Activated B cell treated with CpG ODN at 0.5 μM for 24 hours (primary cell): ENCODE data around the gene SLC26A4. TPM values are rescaled to one million over a fixed set of nuclear protein-coding genes. Genes with fewer than 3 reads are reported as not detected.
"Not testable (repeated sequence)": the region's sequence is repeated elsewhere in the genome, so short reads cannot be mapped to it uniquely, and the experiment has no call there.

ENCODE experiments used
- ATAC-seq: fragments of 200-7000 bp; cut with Tn5 transposase; one replicate; pipeline ENCODE4 v1.10.0; 2021; ENCODE audit warnings: low read depth, mild to moderate bottlenecking, moderate library complexity
- CTCF ChIA-PET: fragments of 350-600 bp; sonication (Branson Sonifier 250); formaldehyde crosslinking; loops from one replicate; lab custom pipeline; 2021; ENCODE audit warnings: antibody characterized with exemption; lab: Charles Lee
- POLR2A ChIA-PET: fragments of 350-600 bp; sonication (Branson Sonifier 250); formaldehyde crosslinking; loops from one replicate; lab custom pipeline; 2021; ENCODE audit warnings: antibody characterized with exemption; lab: Charles Lee
- DNase-seq: peaks from one replicate; pipeline ENCODE4 v3.0.0; 2022
- H3K27ac Mint-ChIP-seq: one replicate; pipeline ENCODE4 v1.8.0; 2020; ENCODE audit warnings: mixed read lengths
- H3K27me3 Mint-ChIP-seq: one replicate; pipeline ENCODE4 v1.8.0; 2021; ENCODE audit warnings: mixed read lengths
- H3K36me3 Mint-ChIP-seq: one replicate; pipeline ENCODE4 v1.8.0; 2021; ENCODE audit warnings: low read depth, mixed read lengths
- H3K4me1 Mint-ChIP-seq: one replicate; pipeline ENCODE4 v1.8.0; 2021; ENCODE audit warnings: mixed read lengths
- H3K4me3 Mint-ChIP-seq: one replicate; pipeline ENCODE4 v1.8.0; 2020; ENCODE audit warnings: mild to moderate bottlenecking, mixed read lengths
- H3K9me3 Mint-ChIP-seq: one replicate; pipeline ENCODE4 v1.8.0; 2020; ENCODE audit warnings: mixed read lengths
- intact Hi-C: fragments of 100-400 bp; cut with micrococcal nuclease; formaldehyde crosslinking; loops from one replicate; pipeline ENCODE4 v1.15.1; 2024
- total RNA-seq: library from RNA; stranded (reverse); gene quantifications from 2 replicates; pipeline ENCODE4 v1.2.3, GENCODE V29; 2022
- TF ChIP-seq, protein P1 (sequence below): fragments of 200-600 bp; IDR thresholded peaks from one replicate; pipeline ENCODE4 v1.8.0; 2022; ENCODE audit warnings: antibody characterized with exemption, mild to moderate bottlenecking

Gene SLC26A4
- total RNA-seq, 1 donor from 2014 or later, result 0.13 TPM

- Mint-ChIP-seq H3K4me3 (no peak overlapping the region), H3K4me1 (peaks cover 63% of the 10 kb centered on the region), H3K27ac (no peak overlapping the region), H3K27me3 (no peaks in the 10 kb centered on the region), H3K9me3 (peaks cover 5% of the 10 kb centered on the region), H3K36me3 (no peaks in the 10 kb centered on the region)
- DNase-seq, result no peak
- ChIA-PET CTCF (no interaction called here), POLR2A (interaction anchor here (1.2 kb wide), 1 partner anchor 45 kb away, joined by 3 read pairs; no protein-coding TSS in a partner anchor)
- ATAC-seq, result no peak
- TF ChIP-seq, protein P1, sequence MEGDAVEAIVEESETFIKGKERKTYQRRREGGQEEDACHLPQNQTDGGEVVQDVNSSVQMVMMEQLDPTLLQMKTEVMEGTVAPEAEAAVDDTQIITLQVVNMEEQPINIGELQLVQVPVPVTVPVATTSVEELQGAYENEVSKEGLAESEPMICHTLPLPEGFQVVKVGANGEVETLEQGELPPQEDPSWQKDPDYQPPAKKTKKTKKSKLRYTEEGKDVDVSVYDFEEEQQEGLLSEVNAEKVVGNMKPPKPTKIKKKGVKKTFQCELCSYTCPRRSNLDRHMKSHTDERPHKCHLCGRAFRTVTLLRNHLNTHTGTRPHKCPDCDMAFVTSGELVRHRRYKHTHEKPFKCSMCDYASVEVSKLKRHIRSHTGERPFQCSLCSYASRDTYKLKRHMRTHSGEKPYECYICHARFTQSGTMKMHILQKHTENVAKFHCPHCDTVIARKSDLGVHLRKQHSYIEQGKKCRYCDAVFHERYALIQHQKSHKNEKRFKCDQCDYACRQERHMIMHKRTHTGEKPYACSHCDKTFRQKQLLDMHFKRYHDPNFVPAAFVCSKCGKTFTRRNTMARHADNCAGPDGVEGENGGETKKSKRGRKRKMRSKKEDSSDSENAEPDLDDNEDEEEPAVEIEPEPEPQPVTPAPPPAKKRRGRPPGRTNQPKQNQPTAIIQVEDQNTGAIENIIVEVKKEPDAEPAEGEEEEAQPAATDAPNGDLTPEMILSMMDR, result no peak
- intact Hi-C loops, result loop anchor here (10.0 kb wide), 1 partner anchor 1557 kb away; no protein-coding TSS in a partner anchor
Observed at GRCh38 chr7:107631588-107632491, 28.8 kb upstream of the SLC26A4 start.

- peaks cover 67% of the 10 kb centered on the region for H3K4me1 Mint-ChIP-seq
- no peaks in the 10 kb centered on the region for H3K27me3 Mint-ChIP-seq
- H3K9me3 Mint-ChIP-seq, result peaks cover 2% of the 10 kb centered on the region
- TF ChIP-seq, protein P1, result no peak
- intact Hi-C loops, result loop anchor here (10.0 kb wide), 1 partner anchor 1558 kb away; no protein-coding TSS in a partner anchor
- H3K4me3 Mint-ChIP-seq, result no peak overlapping the region
- ChIA-PET POLR2A (interaction anchor here (1.2 kb wide), 1 partner anchor 45 kb away, joined by 3 read pairs; no protein-coding TSS in a partner anchor), CTCF (no interaction called here)
- H3K36me3 Mint-ChIP-seq, result no peaks in the 10 kb centered on the region
- ATAC-seq (no peak), DNase-seq (no peak)
- no peak overlapping the region for H3K27ac Mint-ChIP-seq
Observed at GRCh38 chr7:107632492-107632865, 28.1 kb upstream of the SLC26A4 start.

GRCh38 chr7:107638594-107638993 is 22.0 kb upstream of the SLC26A4 start:
- peak; percentile 77 for ATAC-seq
- Mint-ChIP-seq H3K4me3 (peak overlapping the region; percentile 75), H3K27me3 (no peaks in the 10 kb centered on the region), H3K27ac (peak overlapping the region; percentile 95), H3K4me1 (peaks cover 65% of the 10 kb centered on the region), H3K9me3 (peaks cover 4% of the 10 kb centered on the region), H3K36me3 (peaks cover 4% of the 10 kb centered on the region)
- no peak for DNase-seq
- TF ChIP-seq, protein P1, result no peak
- intact Hi-C loops, result loop anchor here (1.0 to 10.0 kb wide), 7 partner anchors 10 to 1564 kb away; partner anchors contain the start of genes BCAP29, COG5, DUS4L and HBP1
- CTCF ChIA-PET, result interaction anchor here (0.9 kb wide), 1 partner anchor 23 kb away, joined by 4 read pairs; no protein-coding TSS in a partner anchor
- POLR2A ChIA-PET, result interaction anchor here (0.6 to 2.2 kb wide), 8 partner anchors 9 to 106 kb away, joined by 3 to 32 read pairs (median 6); partner anchors contain the start of genes CBLL1, COG5, DUS4L and SLC26A4

GRCh38 chr7:107639070-107639469 is 21.6 kb upstream of the SLC26A4 start:
- H3K4me1 Mint-ChIP-seq, result peaks cover 65% of the 10 kb centered on the region
- intact Hi-C loops, result loop anchor here (2.0 to 10.0 kb wide), 4 partner anchors 77 to 1564 kb away; partner anchors contain the start of genes COG5, DUS4L and HBP1
- CTCF ChIA-PET, result interaction anchor here (0.9 kb wide), 1 partner anchor 22 kb away, joined by 4 read pairs; no protein-coding TSS in a partner anchor
- DNase-seq, H3K36me3 Mint-ChIP-seq, H3K27me3 Mint-ChIP-seq, H3K9me3 Mint-ChIP-seq, ATAC-seq: not testable (repeated sequence)
- H3K27ac Mint-ChIP-seq, result peak overlapping the region; percentile 95
- H3K4me3 Mint-ChIP-seq, result peak overlapping the region; percentile 75
- POLR2A ChIA-PET, result interaction anchor here (0.5 to 2.2 kb wide), 10 partner anchors 10 to 440 kb away, joined by 3 to 32 read pairs (median 5); partner anchors contain the start of genes CBLL1, COG5, DUS4L and SLC26A4

GRCh38 chr7:107641676-107642075 is 19.0 kb upstream of the SLC26A4 start:
- ATAC-seq (no peak), DNase-seq (no peak)
- intact Hi-C loops, result no loop called here
- H3K27me3 Mint-ChIP-seq, result no peaks in the 10 kb centered on the region
- peaks cover 4% of the 10 kb centered on the region for H3K36me3 Mint-ChIP-seq
- CTCF ChIA-PET, result no interaction called here
- peaks cover 3% of the 10 kb centered on the region for H3K9me3 Mint-ChIP-seq
- peaks cover 53% of the 10 kb centered on the region for H3K4me1 Mint-ChIP-seq
- TF ChIP-seq, protein P1, result no peak
- no peak overlapping the region for H3K27ac Mint-ChIP-seq
- H3K4me3 Mint-ChIP-seq, result no peak overlapping the region
- POLR2A ChIA-PET, result no interaction called here
